ENCODE data around the gene EEFSEC.

EEFSEC gene

GRCh38 chr3:128271536-128272332 is 118.5 kb downstream of the EEFSEC start:
- TF ChIP-seq, protein P1, sequence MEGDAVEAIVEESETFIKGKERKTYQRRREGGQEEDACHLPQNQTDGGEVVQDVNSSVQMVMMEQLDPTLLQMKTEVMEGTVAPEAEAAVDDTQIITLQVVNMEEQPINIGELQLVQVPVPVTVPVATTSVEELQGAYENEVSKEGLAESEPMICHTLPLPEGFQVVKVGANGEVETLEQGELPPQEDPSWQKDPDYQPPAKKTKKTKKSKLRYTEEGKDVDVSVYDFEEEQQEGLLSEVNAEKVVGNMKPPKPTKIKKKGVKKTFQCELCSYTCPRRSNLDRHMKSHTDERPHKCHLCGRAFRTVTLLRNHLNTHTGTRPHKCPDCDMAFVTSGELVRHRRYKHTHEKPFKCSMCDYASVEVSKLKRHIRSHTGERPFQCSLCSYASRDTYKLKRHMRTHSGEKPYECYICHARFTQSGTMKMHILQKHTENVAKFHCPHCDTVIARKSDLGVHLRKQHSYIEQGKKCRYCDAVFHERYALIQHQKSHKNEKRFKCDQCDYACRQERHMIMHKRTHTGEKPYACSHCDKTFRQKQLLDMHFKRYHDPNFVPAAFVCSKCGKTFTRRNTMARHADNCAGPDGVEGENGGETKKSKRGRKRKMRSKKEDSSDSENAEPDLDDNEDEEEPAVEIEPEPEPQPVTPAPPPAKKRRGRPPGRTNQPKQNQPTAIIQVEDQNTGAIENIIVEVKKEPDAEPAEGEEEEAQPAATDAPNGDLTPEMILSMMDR (IDR thresholded peaks at IDR 0.05): no peak
- Histone ChIP-seq H3K9me3 (no peaks in the 10 kb centered on the region), H3K27ac (no peak overlapping the region), H3K36me3 (peaks cover 0 to 46% (median 12%) of the 10 kb centered on the region in 3 donors), H3K4me1 (no peaks in the 10 kb centered on the region), H3K4me3 (no peak overlapping the region), H3K27me3 (no peaks in the 10 kb centered on the region)
- intact Hi-C loops (cut with DNase I; ENCODE audit: low total_unique reads): no loop called here
- no peak for DNase-seq

GRCh38 chr3:128273109-128273840 is 120.0 kb downstream of the EEFSEC start:
- H3K27me3 ChIP-seq: no peaks in the 10 kb centered on the region
- intact Hi-C loops (cut with DNase I; ENCODE audit: low total_unique reads): no loop called here
- no peak for DNase-seq
- peaks cover 0 to under 1% (median 0%) of the 10 kb centered on the region in 4 donors for H3K4me1 ChIP-seq
- no peak overlapping the region for H3K27ac ChIP-seq
- TF ChIP-seq, protein P1 (IDR thresholded peaks at IDR 0.05): no peak
- no peak overlapping the region for H3K4me3 ChIP-seq
- peaks cover 0 to 42% (median 12%) of the 10 kb centered on the region in 3 donors for H3K36me3 ChIP-seq
- no peaks in the 10 kb centered on the region for H3K9me3 ChIP-seq

GRCh38 chr3:128273841-128274573 is 120.7 kb downstream of the EEFSEC start:
- no peak overlapping the region for H3K27ac ChIP-seq

GRCh38 chr3:128274837-128275236 is 121.6 kb downstream of the EEFSEC start:
- peaks cover 0 to 27% (median 12%) of the 10 kb centered on the region in 3 donors for H3K36me3 ChIP-seq
- H3K27me3 ChIP-seq: no peaks in the 10 kb centered on the region
- no peak overlapping the region for H3K4me3 ChIP-seq
- H3K27ac ChIP-seq: no peak overlapping the region
- H3K4me1 ChIP-seq: peaks cover 0 to 13% (median 8%) of the 10 kb centered on the region in 4 donors
- no peaks in the 10 kb centered on the region for H3K9me3 ChIP-seq
- TF ChIP-seq, protein P1 (IDR thresholded peaks at IDR 0.05): no peak
- intact Hi-C loops (cut with DNase I; ENCODE audit: low total_unique reads): no loop called here
- no peak for DNase-seq

More at GRCh38 chr3:128273841-128274573, 120.7 kb downstream of the EEFSEC start:
- Histone ChIP-seq H3K4me1 (peaks cover 0 to 7% (median 6%) of the 10 kb centered on the region in 4 donors), H3K4me3 (no peak overlapping the region), H3K27me3 (no peaks in the 10 kb centered on the region), H3K36me3 (peaks cover 0 to 35% (median 12%) of the 10 kb centered on the region in 3 donors), H3K9me3 (no peaks in the 10 kb centered on the region)
- no peak for DNase-seq
- TF ChIP-seq, protein P1 (IDR thresholded peaks at IDR 0.05): no peak
- intact Hi-C loops (cut with DNase I; ENCODE audit: low total_unique reads): no loop called here

- intact Hi-C loops (cut with DNase I; ENCODE audit: low total_unique reads): no loop called here
- H3K27ac ChIP-seq: no peak overlapping the region
- TF ChIP-seq, protein P1 (IDR thresholded peaks at IDR 0.05): no peak
- DNase-seq: no peak
- H3K4me1 ChIP-seq: peaks cover 0 to 13% (median 8%) of the 10 kb centered on the region in 4 donors
- no peaks in the 10 kb centered on the region for H3K27me3 ChIP-seq
- peaks cover 0 to 27% (median 12%) of the 10 kb centered on the region in 3 donors for H3K36me3 ChIP-seq
- H3K4me3 ChIP-seq: no peak overlapping the region
- no peaks in the 10 kb centered on the region for H3K9me3 ChIP-seq
These were observed 122.2 kb downstream of the EEFSEC start for GRCh38 chr3:128275316-128276145.

Data from tibial artery (tissue), 4 donors.